Measurements from ENCODE around the gene CIDEA.

Gene CIDEA

GRCh38 chr18:12253027-12253426 is 1.1 kb upstream of the CIDEA start:
- no peaks in the 10 kb centered on the region for H3K36me3 ChIP-seq (replicated peaks)
- H3K27me3 ChIP-seq (replicated peaks) = peaks cover 5% of the 10 kb centered on the region
- no peak overlapping the region for H3K27ac ChIP-seq
- TF ChIP-seq, protein P1, sequence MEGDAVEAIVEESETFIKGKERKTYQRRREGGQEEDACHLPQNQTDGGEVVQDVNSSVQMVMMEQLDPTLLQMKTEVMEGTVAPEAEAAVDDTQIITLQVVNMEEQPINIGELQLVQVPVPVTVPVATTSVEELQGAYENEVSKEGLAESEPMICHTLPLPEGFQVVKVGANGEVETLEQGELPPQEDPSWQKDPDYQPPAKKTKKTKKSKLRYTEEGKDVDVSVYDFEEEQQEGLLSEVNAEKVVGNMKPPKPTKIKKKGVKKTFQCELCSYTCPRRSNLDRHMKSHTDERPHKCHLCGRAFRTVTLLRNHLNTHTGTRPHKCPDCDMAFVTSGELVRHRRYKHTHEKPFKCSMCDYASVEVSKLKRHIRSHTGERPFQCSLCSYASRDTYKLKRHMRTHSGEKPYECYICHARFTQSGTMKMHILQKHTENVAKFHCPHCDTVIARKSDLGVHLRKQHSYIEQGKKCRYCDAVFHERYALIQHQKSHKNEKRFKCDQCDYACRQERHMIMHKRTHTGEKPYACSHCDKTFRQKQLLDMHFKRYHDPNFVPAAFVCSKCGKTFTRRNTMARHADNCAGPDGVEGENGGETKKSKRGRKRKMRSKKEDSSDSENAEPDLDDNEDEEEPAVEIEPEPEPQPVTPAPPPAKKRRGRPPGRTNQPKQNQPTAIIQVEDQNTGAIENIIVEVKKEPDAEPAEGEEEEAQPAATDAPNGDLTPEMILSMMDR (IDR thresholded peaks at IDR 0.05; ENCODE audit: low read depth, low read length, missing control alignments) = no peak
- in situ Hi-C loops (cut with HindIII; ENCODE audit: low pct_ligation_motif_present, low sequenced_read_pairs) = no loop called here
- DNase-seq = no peak
- H3K4me3 ChIP-seq (ENCODE audit: low read depth, low read length) = no peak overlapping the region

GRCh38 chr18:12253663-12254135 is 462 bp upstream of the CIDEA start:
- H3K27me3 ChIP-seq (replicated peaks) = peaks cover 5% of the 10 kb centered on the region
- H3K36me3 ChIP-seq (replicated peaks) = no peaks in the 10 kb centered on the region
- H3K27ac ChIP-seq = no peak overlapping the region
- in situ Hi-C loops (cut with HindIII; ENCODE audit: low pct_ligation_motif_present, low sequenced_read_pairs) = no loop called here
- no peak for DNase-seq
- H3K4me3 ChIP-seq (ENCODE audit: low read depth, low read length) = peak overlapping the region; percentile 39
- TF ChIP-seq, protein P1 (IDR thresholded peaks at IDR 0.05; ENCODE audit: low read depth, low read length, missing control alignments) = no peak

- DNase-seq = no peak
- no peak overlapping the region for H3K4me3 ChIP-seq (ENCODE audit: low read depth, low read length)
- no peak overlapping the region for H3K27ac ChIP-seq
- TF ChIP-seq, protein P1 (IDR thresholded peaks at IDR 0.05; ENCODE audit: low read depth, low read length, missing control alignments) = no peak
- peaks cover 5% of the 10 kb centered on the region for H3K27me3 ChIP-seq (replicated peaks)
- in situ Hi-C loops (cut with HindIII; ENCODE audit: low pct_ligation_motif_present, low sequenced_read_pairs) = no loop called here
- no peaks in the 10 kb centered on the region for H3K36me3 ChIP-seq (replicated peaks)
Measured at GRCh38 chr18:12254820-12255511, 805 bp downstream of the CIDEA start.

- TF ChIP-seq, protein P1 (IDR thresholded peaks at IDR 0.05; ENCODE audit: low read depth, low read length, missing control alignments) = no peak
- peaks cover 5% of the 10 kb centered on the region for H3K27me3 ChIP-seq (replicated peaks)
- no peaks in the 10 kb centered on the region for H3K36me3 ChIP-seq (replicated peaks)
- H3K4me3 ChIP-seq (ENCODE audit: low read depth, low read length) = no peak overlapping the region
- DNase-seq = peak; percentile 48
- no peak overlapping the region for H3K27ac ChIP-seq
- in situ Hi-C loops (cut with HindIII; ENCODE audit: low pct_ligation_motif_present, low sequenced_read_pairs) = no loop called here
Measured at GRCh38 chr18:12255626-12256026, 1.5 kb downstream of the CIDEA start.

DNA sequence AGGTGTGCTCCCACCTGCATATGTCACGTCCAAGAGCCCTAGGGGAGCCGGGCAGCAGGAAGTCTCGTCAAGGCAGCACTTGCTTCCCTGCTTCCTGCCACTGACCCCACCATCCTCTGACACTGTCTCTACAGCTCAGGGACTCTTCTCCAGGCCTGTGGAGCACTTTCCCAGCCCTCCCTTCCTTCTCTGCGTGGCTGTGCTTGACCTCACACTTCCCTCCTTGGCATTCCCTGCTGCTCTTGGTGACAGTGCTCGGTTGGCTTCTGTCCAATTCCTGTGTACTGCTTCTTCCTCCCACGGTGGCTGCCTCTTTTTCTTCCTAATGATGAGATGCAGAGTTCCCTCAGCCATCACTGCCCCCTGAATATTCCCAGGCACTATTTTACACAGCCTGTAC is 2.8 kb downstream of the CIDEA start:
- peaks cover 5% of the 10 kb centered on the region for H3K27me3 ChIP-seq (replicated peaks)
- H3K27ac ChIP-seq = no peak overlapping the region
- TF ChIP-seq, protein P1 (IDR thresholded peaks at IDR 0.05; ENCODE audit: low read depth, low read length, missing control alignments) = no peak
- DNase-seq = peak; percentile 35
- H3K36me3 ChIP-seq (replicated peaks) = no peaks in the 10 kb centered on the region
- H3K4me3 ChIP-seq (ENCODE audit: low read depth, low read length) = no peak overlapping the region
- in situ Hi-C loops (cut with HindIII; ENCODE audit: low pct_ligation_motif_present, low sequenced_read_pairs) = no loop called here

Data from brain microvascular endothelial cell (primary cell).